ENCODE data around the gene PTH1R.

PTH1R gene

GRCh38 chr3:46860810-46861604, 16.5 kb upstream of the PTH1R start:
- Histone ChIP-seq H3K27me3 (ENCODE audit: insufficient read depth, insufficient read length) (peaks cover 5% of the 10 kb centered on the region), H3K36me3 (ENCODE audit: insufficient read depth, insufficient read length, low read length) (no peaks in the 10 kb centered on the region), H3K9ac (ENCODE audit: insufficient read length, low read depth) (no peak overlapping the region), H3K4me1 (ENCODE audit: insufficient read depth, insufficient read length) (peaks cover 29% of the 10 kb centered on the region), H3K4me3 (ENCODE audit: insufficient read length, low read depth) (no peak overlapping the region), H3K9me3 (ENCODE audit: insufficient read depth, low read length) (no peaks in the 10 kb centered on the region)
- no peak for DNase-seq (ENCODE audit: low read depth, low spot score)
- TF ChIP-seq ZNF274 (IDR thresholded peaks at IDR 0.05; ENCODE audit: low read depth, low read length) (no peak), YY1 (IDR thresholded peaks at IDR 0.05; ENCODE audit: insufficient read depth, insufficient read length) (no peak), SUZ12 (IDR thresholded peaks at IDR 0.05; ENCODE audit: extremely low read depth, insufficient read depth, insufficient read length) (no peak)

- TF ChIP-seq YY1 (IDR thresholded peaks at IDR 0.05; ENCODE audit: insufficient read depth, insufficient read length) = no peak
- TF ChIP-seq ZNF274 (IDR thresholded peaks at IDR 0.05; ENCODE audit: low read depth, low read length) = no peak
- no peak for TF ChIP-seq SUZ12 (IDR thresholded peaks at IDR 0.05; ENCODE audit: extremely low read depth, insufficient read depth, insufficient read length)
- no peak overlapping the region for H3K9ac ChIP-seq (ENCODE audit: insufficient read length, low read depth)
- H3K27me3 ChIP-seq (ENCODE audit: insufficient read depth, insufficient read length) = peaks cover 5% of the 10 kb centered on the region
- H3K9me3 ChIP-seq (ENCODE audit: insufficient read depth, low read length) = no peaks in the 10 kb centered on the region
- no peak overlapping the region for H3K4me3 ChIP-seq (ENCODE audit: insufficient read length, low read depth)
- no peak for DNase-seq (ENCODE audit: low read depth, low spot score)
- H3K4me1 ChIP-seq (ENCODE audit: insufficient read depth, insufficient read length) = peaks cover 29% of the 10 kb centered on the region
- no peaks in the 10 kb centered on the region for H3K36me3 ChIP-seq (ENCODE audit: insufficient read depth, insufficient read length, low read length)
Measured at GRCh38 chr3:46861605-46862368, 15.7 kb upstream of the PTH1R start.

- peaks cover 33% of the 10 kb centered on the region for H3K4me1 ChIP-seq (ENCODE audit: insufficient read depth, insufficient read length)
- no peaks in the 10 kb centered on the region for H3K36me3 ChIP-seq (ENCODE audit: insufficient read depth, insufficient read length, low read length)
- no peak for DNase-seq (ENCODE audit: low read depth, low spot score)
- H3K4me3 ChIP-seq (ENCODE audit: insufficient read length, low read depth) = no peak overlapping the region
- no peak overlapping the region for H3K9ac ChIP-seq (ENCODE audit: insufficient read length, low read depth)
- peaks cover 5% of the 10 kb centered on the region for H3K27me3 ChIP-seq (ENCODE audit: insufficient read depth, insufficient read length)
- TF ChIP-seq SUZ12 (IDR thresholded peaks at IDR 0.05; ENCODE audit: extremely low read depth, insufficient read depth, insufficient read length) (no peak), ZNF274 (IDR thresholded peaks at IDR 0.05; ENCODE audit: low read depth, low read length) (no peak), YY1 (IDR thresholded peaks at IDR 0.05; ENCODE audit: insufficient read depth, insufficient read length) (no peak)
- H3K9me3 ChIP-seq (ENCODE audit: insufficient read depth, low read length) = no peaks in the 10 kb centered on the region
Measured at GRCh38 chr3:46862369-46863025, 15.0 kb upstream of the PTH1R start.

- Histone ChIP-seq H3K36me3 (ENCODE audit: insufficient read depth, insufficient read length, low read length) (no peaks in the 10 kb centered on the region), H3K4me1 (ENCODE audit: insufficient read depth, insufficient read length) (peaks cover 32% of the 10 kb centered on the region), H3K9me3 (ENCODE audit: insufficient read depth, low read length) (no peaks in the 10 kb centered on the region), H3K4me3 (ENCODE audit: insufficient read length, low read depth) (no peak within 1 kb of the TSS), H3K27me3 (ENCODE audit: insufficient read depth, insufficient read length) (no peaks in the 10 kb centered on the region), H3K9ac (ENCODE audit: insufficient read length, low read depth) (no peak within 1 kb of the TSS)
- TF ChIP-seq ZNF274 (IDR thresholded peaks at IDR 0.05; ENCODE audit: low read depth, low read length) (no peak), YY1 (IDR thresholded peaks at IDR 0.05; ENCODE audit: insufficient read depth, insufficient read length) (no peak), SUZ12 (IDR thresholded peaks at IDR 0.05; ENCODE audit: extremely low read depth, insufficient read depth, insufficient read length) (no peak)
- DNase-seq (ENCODE audit: low read depth, low spot score) = no peak
Measured at GRCh38 chr3:46863261-46863782, 14.2 kb upstream of the PTH1R start, which contains the start of gene MYL3. Gene MYL3, minus strand, starts transcription at chr3:46863444. Its CDS starts 54 bp downstream, at chr3:46863390.

GRCh38 chr3:46864061-46864881, 13.2 kb upstream of the PTH1R start:
- no peaks in the 10 kb centered on the region for H3K9me3 ChIP-seq (ENCODE audit: insufficient read depth, low read length)
- H3K4me1 ChIP-seq (ENCODE audit: insufficient read depth, insufficient read length) = peaks cover 36% of the 10 kb centered on the region
- no peaks in the 10 kb centered on the region for H3K36me3 ChIP-seq (ENCODE audit: insufficient read depth, insufficient read length, low read length)
- DNase-seq (ENCODE audit: low read depth, low spot score) = no peak
- no peaks in the 10 kb centered on the region for H3K27me3 ChIP-seq (ENCODE audit: insufficient read depth, insufficient read length)
- TF ChIP-seq YY1 (IDR thresholded peaks at IDR 0.05; ENCODE audit: insufficient read depth, insufficient read length) = no peak
- TF ChIP-seq ZNF274 (IDR thresholded peaks at IDR 0.05; ENCODE audit: low read depth, low read length) = no peak
- TF ChIP-seq SUZ12 (IDR thresholded peaks at IDR 0.05; ENCODE audit: extremely low read depth, insufficient read depth, insufficient read length) = no peak
- no peak overlapping the region for H3K4me3 ChIP-seq (ENCODE audit: insufficient read length, low read depth)
- H3K9ac ChIP-seq (ENCODE audit: insufficient read length, low read depth) = no peak overlapping the region

- TF ChIP-seq ZNF274 (IDR thresholded peaks at IDR 0.05; ENCODE audit: low read depth, low read length) (no peak), YY1 (IDR thresholded peaks at IDR 0.05; ENCODE audit: insufficient read depth, insufficient read length) (no peak), SUZ12 (IDR thresholded peaks at IDR 0.05; ENCODE audit: extremely low read depth, insufficient read depth, insufficient read length) (no peak)
- Histone ChIP-seq H3K9me3 (ENCODE audit: insufficient read depth, low read length) (no peaks in the 10 kb centered on the region), H3K9ac (ENCODE audit: insufficient read length, low read depth) (no peak overlapping the region), H3K4me3 (ENCODE audit: insufficient read length, low read depth) (no peak overlapping the region), H3K4me1 (ENCODE audit: insufficient read depth, insufficient read length) (peaks cover 30% of the 10 kb centered on the region), H3K36me3 (ENCODE audit: insufficient read depth, insufficient read length, low read length) (no peaks in the 10 kb centered on the region), H3K27me3 (ENCODE audit: insufficient read depth, insufficient read length) (no peaks in the 10 kb centered on the region)
- DNase-seq (ENCODE audit: low read depth, low spot score) = no peak
Measured at GRCh38 chr3:46865031-46865507, 12.5 kb upstream of the PTH1R start.
